Heart right ventricle (tissue), 16 donors: ENCODE measurements around the gene LDLRAD4. TPM values are rescaled to one million over a fixed set of nuclear protein-coding genes. Genes with fewer than 3 reads are reported as not detected.

ENCODE experiments used
- ATAC-seq, 8 donors: fragments of 200-7000 bp; cut with Tn5 transposase; one replicate each; pipeline ENCODE4 v1.9.1; 2020; ENCODE audit warnings: mild to moderate bottlenecking in 8 of 8, moderate library complexity in 8 of 8, moderate number of reproducible peaks in 1 of 8
- DNase-seq, 2 donors: peaks; one replicate each; pipeline ENCODE4 v3.0.0-alpha.2; 2020
- H3K27ac ChIP-seq, 10 donors: fragments of 200-600 bp; sonication (generic) in 2 of 10; one replicate each; pipeline versions ENCODE4 v1.5.0 to v1.8.0; 2020 to 2022; ENCODE audit warnings: mild to moderate bottlenecking in 3 of 10
- H3K27me3 ChIP-seq, 7 donors: fragments of 200-600 bp; one replicate each; pipeline ENCODE4 v1.8.0; 2021 to 2022; ENCODE audit warnings: mild to moderate bottlenecking in 2 of 7
- H3K36me3 ChIP-seq, 9 donors: fragments of 200-600 bp; sonication (generic) in 1 of 9; one replicate each; pipeline versions ENCODE4 v1.5.0 to v1.8.0; 2020 to 2022; ENCODE audit warnings: mild to moderate bottlenecking in 2 of 9
- H3K4me1 ChIP-seq, 9 donors: fragments of 200-600 bp; sonication (generic) in 1 of 9; one replicate each; pipeline versions ENCODE4 v1.5.0 to v1.8.0; 2020 to 2022; ENCODE audit warnings: mild to moderate bottlenecking in 4 of 9
- H3K4me3 ChIP-seq, 10 donors: fragments of 200-600 bp; sonication (generic) in 2 of 10; one replicate each; pipeline versions ENCODE4 v1.5.0 to v1.8.0; 2020 to 2022; ENCODE audit warnings: mild to moderate bottlenecking in 7 of 10, moderate library complexity in 2 of 10
- H3K9me3 ChIP-seq, 11 donors: fragments of 200-600 bp in 10 of 11; sonication (generic) in 2 of 11; one replicate each; pipeline versions ENCODE4 v1.5.0 to v1.8.0; 2013 to 2022; ENCODE audit warnings: mild to moderate bottlenecking in 2 of 11, control low read depth in 1 of 11, moderate library complexity in 1 of 11
- CTCF ChIP-seq, 9 donors: fragments of 200-600 bp; sonication (generic) in 2 of 9; IDR thresholded peaks; one replicate each; pipeline versions ENCODE4 v1.5.0 to v1.8.0; 2021 to 2022; ENCODE audit warnings: antibody characterized with exemption in 9 of 9, mild to moderate bottlenecking in 5 of 9, moderate library complexity in 1 of 9
- WGBS, 2 donors: extraction: QIAGEN DNeasy Blood & Tissue Kit; methylation state at CpG; one replicate each; pipeline ENCODE4 v1.1.7; 2013; ENCODE audit warnings: inconsistent platforms in 1 of 2; 5-methylcytosine and 5-hydroxymethylcytosine counted together
- intact Hi-C, 10 donors: fragments of 100-400 bp; cut with DNase I; formaldehyde crosslinking; loops; one replicate each; pipeline versions ENCODE4 v1.11.1 to v1.14.2; 2022
- polyA plus RNA-seq, 2 donors: library from polyadenylated mRNA; stranded (reverse); fragments of 200-250 nt; gene quantifications; one replicate each; pipeline ENCODE4 v1.2.3, GENCODE V29; 2013
- total RNA-seq, 10 donors: library from RNA; stranded (reverse); fragmentation: NEBNext Ultra II Directional in 3 of 10; extraction: Animal tissue kit (Norgen Biotek cat#: 25700) in 3 of 10; gene quantifications; one replicate each; pipeline versions ENCODE4 v1.2.1 to v1.2.4, GENCODE V29; 2021 to 2023
- donor health status: Arrhythmogenic right ventricular cardiomyopathy.
- donor health status: ischemic (EF 13 %, LVEDD 7.1; RV severe dilation, severe dysfunction).
- donor health status: healthy with polysubstance abuse.
- donor health status: DM: no; HTN: yes; CAD: no.
- donor health status: DM: no; HTN: no; CAD: no.
- donor health status: ischemic (EF 25% LVEDD 6.9; RV normal size, moderate dysfunction).
- donor health status: ischemic (EF 25% LVEDD 5.7; RV mildly dilated, moderate dysfunction).
- donor health status: healthy.
- donor health status: DM: yes; HTN: yes; CAD: no.
- donor health status: Ischemic cardiomyopathy.
- donor health status: ischemic (EF 35%, LVEDD 5.7; RV mildly dilated, moderate dysfunction).
- donor health status: nonischemic (EF 11% LVEDD 7.7; RV severe dilation, severe dysfunction).
- donor health status: DM: yes; HTN: yes; CAD: no.
- donor health status: PGD.
- donor health status: ischemic (EF 29% LVEDD 5.4; RV normal size, mild dysfunction).
- donor health status: nonischemic (EF 23%, LVEDD 6.1; RV moderate dilation, normal function).

LDLRAD4 gene
- total and polyA plus RNA-seq, 12 donors, result 5.4 to 74.6 (median 34.6) TPM

- H3K27ac ChIP-seq, result peak overlapping the region in 2 of 10 donors; percentile 21 to 96
- DNase-seq (no peak), ATAC-seq (no peak)
- no peaks in the 10 kb centered on the region for H3K27me3 ChIP-seq
- peaks cover 0 to 6% (median 0%) of the 10 kb centered on the region in 9 donors for H3K36me3 ChIP-seq
- WGBS, 2 donors, result 70 to 85% methylated on average over 5 of the region's 5 CpGs
- intact Hi-C loops, result loop anchor here in 4 of 10 donors (5.0 to 10.0 kb wide), 4 partner anchors 42 to 140 kb away; no protein-coding TSS in a partner anchor
- H3K4me1 ChIP-seq, result peaks cover 24 to 72% (median 56%) of the 10 kb centered on the region in 9 donors
- H3K4me3 ChIP-seq, result no peak overlapping the region
- no peak for TF ChIP-seq CTCF (IDR thresholded peaks at IDR 0.05)
- H3K9me3 ChIP-seq, result no peaks in the 10 kb centered on the region
Observed at GRCh38 chr18:13225261-13225660, 6.7 kb downstream of the LDLRAD4 start.

DNA sequence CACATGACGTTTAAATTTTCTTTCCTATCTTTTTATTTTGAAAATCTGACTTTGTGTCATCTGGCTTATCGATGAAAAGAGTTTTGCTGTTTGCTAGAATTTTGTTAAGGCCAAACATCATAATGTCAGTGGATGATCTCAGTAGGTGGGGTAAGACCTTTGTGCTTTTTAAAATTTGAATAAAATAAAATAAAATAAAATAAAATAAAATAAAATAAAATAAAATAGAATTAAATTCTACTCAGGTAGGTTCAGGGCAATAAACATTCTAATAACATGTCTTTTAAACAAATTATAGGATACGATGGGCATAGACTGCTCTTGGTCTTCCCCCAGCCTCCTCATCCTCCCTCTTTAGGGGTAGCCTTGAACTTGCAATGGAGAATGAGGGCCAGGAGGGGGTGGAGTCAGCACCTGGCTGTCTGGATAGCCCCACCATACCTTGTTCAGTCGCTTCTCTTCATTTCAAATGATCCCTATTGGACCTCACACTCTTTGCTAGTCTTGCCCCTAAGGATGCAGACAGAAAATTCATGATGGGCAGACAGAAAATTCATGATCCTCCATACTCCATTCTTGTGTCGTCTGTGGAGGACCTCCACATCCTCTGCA lies 8.1 kb downstream of the LDLRAD4 start:
- no peak overlapping the region for H3K4me3 ChIP-seq
- peaks cover 16 to 61% (median 44%) of the 10 kb centered on the region in 9 donors for H3K4me1 ChIP-seq
- no peaks in the 10 kb centered on the region for H3K9me3 ChIP-seq
- H3K36me3 ChIP-seq, result peaks cover 0 to 11% (median 0%) of the 10 kb centered on the region in 9 donors
- 93 to 96% methylated on average over 5 of the region's 5 CpGs for WGBS, 2 donors
- TF ChIP-seq CTCF (IDR thresholded peaks at IDR 0.05), result no peak
- H3K27ac ChIP-seq, result no peak overlapping the region
- DNase-seq (no peak), ATAC-seq (no peak)
- no peaks in the 10 kb centered on the region for H3K27me3 ChIP-seq
- intact Hi-C loops, result loop anchor here in 4 of 10 donors (5.0 to 10.0 kb wide), 4 partner anchors 41 to 138 kb away; no protein-coding TSS in a partner anchor

DNA sequence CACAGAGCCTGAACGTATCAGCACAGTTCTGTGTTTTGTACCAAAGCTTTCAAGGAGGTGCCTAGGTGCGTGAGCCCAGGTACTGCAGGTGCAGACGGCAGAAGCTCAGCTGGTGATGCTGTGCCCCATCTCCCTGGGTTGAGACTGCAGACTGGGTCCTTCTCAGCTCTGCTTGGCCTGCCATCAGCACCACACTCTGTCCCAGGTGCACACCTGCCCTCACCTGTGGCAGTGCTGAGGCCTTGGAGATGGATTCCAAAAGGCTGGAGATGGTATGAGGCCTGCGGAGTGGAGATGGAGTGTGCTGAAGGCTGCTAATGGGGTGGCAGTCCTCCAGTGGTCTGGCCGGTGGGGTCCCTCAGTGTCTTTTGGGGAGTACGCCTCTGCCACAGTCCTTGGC lies 9.3 kb downstream of the LDLRAD4 start:
- H3K27ac ChIP-seq, result no peak overlapping the region
- DNase-seq (no peak), ATAC-seq (no peak)
- no peak overlapping the region for H3K4me3 ChIP-seq
- no peaks in the 10 kb centered on the region for H3K27me3 ChIP-seq
- intact Hi-C loops, result loop anchor here in 4 of 10 donors (5.0 to 10.0 kb wide), 4 partner anchors 39 to 137 kb away; no protein-coding TSS in a partner anchor
- H3K9me3 ChIP-seq, result no peaks in the 10 kb centered on the region
- H3K36me3 ChIP-seq, result peaks cover 0 to 14% (median 0%) of the 10 kb centered on the region in 9 donors
- WGBS, 2 donors, result 92 to 97% methylated on average over 6 of the region's 6 CpGs
- no peak for TF ChIP-seq CTCF (IDR thresholded peaks at IDR 0.05)
- peaks cover 16 to 61% (median 44%) of the 10 kb centered on the region in 9 donors for H3K4me1 ChIP-seq

GRCh38 chr18:13229001-13229671 lies 10.6 kb downstream of the LDLRAD4 start:
- Histone ChIP-seq H3K27ac (no peak overlapping the region), H3K36me3 (peaks cover 0 to 16% (median 0%) of the 10 kb centered on the region in 9 donors), H3K27me3 (no peaks in the 10 kb centered on the region), H3K4me3 (no peak overlapping the region), H3K4me1 (peaks cover 4 to 53% (median 35%) of the 10 kb centered on the region in 9 donors), H3K9me3 (no peaks in the 10 kb centered on the region)
- no peak for DNase-seq
- ATAC-seq, result no peak
- intact Hi-C loops, result loop anchor here in 4 of 10 donors (5.0 to 10.0 kb wide), 4 partner anchors 38 to 136 kb away; no protein-coding TSS in a partner anchor
- no peak for TF ChIP-seq CTCF (IDR thresholded peaks at IDR 0.05)
- WGBS, 2 donors, result 69% methylated on average over 13 of the region's 13 CpGs
